ENCODE data around the gene ST3GAL4. TPM values are rescaled to one million over a fixed set of nuclear protein-coding genes. Genes with fewer than 3 reads are reported as not detected.

Gene ST3GAL4
- polyA plus RNA-seq, 1 of the 3 experiments (the other 2 are of a cell fraction) = 32.0 TPM

GRCh38 chr11:126370016-126370415 is 14.5 kb downstream of the ST3GAL4 start:
- Histone ChIP-seq H3K4me1 (ENCODE audit: control insufficient read depth in 1 of 2, insufficient read depth in 2 of 2, low read depth in 1 of 2, low read length in 1 of 2) (peaks cover 0 to 31% of the 10 kb centered on the region in 2 experiments; a peak in 1 of 4 replicates), H3K4me3 (ENCODE audit: low read depth in 2 of 2, low read length in 1 of 2) (no peak overlapping the region), H3K79me2 (ENCODE audit: insufficient read depth) (peaks cover 26% of the 10 kb centered on the region; the same call in 1 of the 2 replicates), H2AFZ (ENCODE audit: low read depth) (no peak overlapping the region), H3K9me3 (no peaks in the 10 kb centered on the region), H3K9me2 (no peaks in the 10 kb centered on the region), H3K36me3 (replicated peaks in 1 of 2; ENCODE audit: control insufficient read depth in 1 of 2, insufficient read depth in 2 of 2, low read length in 1 of 2) (no peaks in the 10 kb centered on the region), H3K4me2 (no peak overlapping the region), H4K20me1 (ENCODE audit: insufficient read depth) (no peaks in the 10 kb centered on the region; the same call in 1 of the 2 replicates), H3K27ac (ENCODE audit: low read depth in 2 of 2, low read length in 1 of 2) (no peak overlapping the region), H3F3A (replicated peaks; ENCODE audit: insufficient read depth) (peaks cover 7% of the 10 kb centered on the region), H3K27me3 (ENCODE audit: insufficient read depth) (no peaks in the 10 kb centered on the region), H3K9ac (no peak overlapping the region)
- no peak for DNase-seq
- ChIA-PET POLR2A (no interaction called here), CTCF (interaction anchor here (0.9 to 1.6 kb wide), 3 partner anchors 60 to 111 kb away, joined by 3 to 7 read pairs (median 3); no protein-coding TSS in a partner anchor)
- no peak for TF ChIP-seq RAD21 (IDR thresholded peaks at IDR 0.05; ENCODE audit: low read length)
- TF ChIP-seq NFIC (IDR thresholded peaks at IDR 0.05; ENCODE audit: borderline replicate concordance) = no peak
- no peak for TF ChIP-seq FOXM1 (IDR thresholded peaks at IDR 0.05; ENCODE audit: low read depth)
- TF ChIP-seq REST (IDR thresholded peaks at IDR 0.05; ENCODE audit: low read depth, low read length) = no peak
- TF ChIP-seq CTCF (IDR thresholded peaks at IDR 0.05) = no peak
- no peak for TF ChIP-seq SMC3 (IDR thresholded peaks at IDR 0.05; ENCODE audit: low read depth, low read length)
- TF ChIP-seq USF2 (IDR thresholded peaks at IDR 0.05; ENCODE audit: borderline replicate concordance, low read depth, low read length) = no peak
- TF ChIP-seq GATA2 (CRISPR knock-in tag; IDR thresholded peaks at IDR 0.05) = no peak
- no peak for TF ChIP-seq PBX3 (IDR thresholded peaks at IDR 0.05)
- TF ChIP-seq FOXJ3 (CRISPR knock-in tag; IDR thresholded peaks at IDR 0.05) = no peak
- TF ChIP-seq YY1 (IDR thresholded peaks at IDR 0.05; ENCODE audit: low read depth) = no peak
- no peak for TF ChIP-seq CHD2 (IDR thresholded peaks at IDR 0.05; ENCODE audit: low read length, partially characterized antibody)
- no peak for TF ChIP-seq FOSL2 (IDR thresholded peaks at IDR 0.05; ENCODE audit: borderline replicate concordance, low read depth)
- TF ChIP-seq USF1 (IDR thresholded peaks at IDR 0.05; ENCODE audit: borderline replicate concordance, low read depth) = no peak
- TF ChIP-seq JUND (IDR thresholded peaks at IDR 0.05) = no peak
- TF ChIP-seq MXI1 (IDR thresholded peaks at IDR 0.05; ENCODE audit: low read depth, low read length) = no peak
- TF ChIP-seq MAX (IDR thresholded peaks at IDR 0.05; ENCODE audit: low read depth) = no peak
- TF ChIP-seq RFX5 (IDR thresholded peaks at IDR 0.05; ENCODE audit: low read length) = no peak
- TF ChIP-seq RXRA (IDR thresholded peaks at IDR 0.05; ENCODE audit: borderline replicate concordance, low read depth) = no peak
- 98% methylated on average over 3 of the region's 3 CpGs for WGBS (ENCODE audit: low lambda C conversion rate)
